DOHH2 (cell line): ENCODE measurements around the gene RAB4B.

ENCODE experiments used
- CTCF ChIP-seq: fragments of 200-600 bp; sonication (generic); IDR thresholded peaks from one replicate; pipeline ENCODE4 v1.5.1; 2014; ENCODE audit warnings: antibody characterized with exemption, mild to moderate bottlenecking, low read depth, low read length; ENCODE audit not compliant: poor library complexity, severe bottlenecking
- EZH2phosphoT487 ChIP-seq: fragments of 200-600 bp; sonication (generic); IDR thresholded peaks from 2 replicates; pipeline ENCODE4 v1.6.1; 2017; ENCODE audit warnings: borderline replicate concordance, mild to moderate bottlenecking, antibody characterized with exemption, low read length, moderate library complexity, mixed read lengths

DNA sequence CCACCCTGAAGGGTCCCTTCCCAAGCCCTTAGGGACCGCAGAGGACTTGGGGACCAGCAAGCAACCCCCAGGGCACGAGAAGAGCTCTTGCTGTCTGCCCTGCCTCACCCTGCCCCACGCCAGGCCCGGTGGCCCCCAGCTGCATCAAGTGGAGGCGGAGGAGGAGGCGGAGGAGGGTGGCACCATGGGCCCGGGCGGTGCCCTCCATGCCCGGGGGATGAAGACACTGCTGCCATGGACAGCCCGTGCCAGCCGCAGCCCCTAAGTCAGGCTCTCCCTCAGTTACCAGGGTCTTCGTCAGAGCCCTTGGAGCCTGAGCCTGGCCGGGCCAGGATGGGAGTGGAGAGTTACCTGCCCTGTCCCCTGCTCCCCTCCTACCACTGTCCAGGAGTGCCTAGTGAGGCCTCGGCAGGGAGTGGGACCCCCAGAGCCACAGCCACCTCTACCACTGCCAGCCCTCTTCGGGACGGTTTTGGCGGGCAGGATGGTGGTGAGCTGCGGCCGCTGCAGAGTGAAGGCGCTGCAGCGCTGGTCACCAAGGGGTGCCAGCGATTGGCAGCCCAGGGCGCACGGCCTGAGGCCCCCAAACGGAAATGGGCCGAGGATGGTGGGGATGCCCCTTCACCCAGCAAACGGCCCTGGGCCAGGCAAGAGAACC is 22.4 kb downstream of the RAB4B start:
- TF ChIP-seq CTCF (no peak), EZH2phosphoT487 (no peak)
